Nephron progenitor cell (in vitro differentiated cells): Measurements from ENCODE around the gene MMP19.

ENCODE experiments used
- DNase-seq: peaks from one replicate; pipeline ENCODE4 v3.0.0; 2021
- H3K27ac Mint-ChIP-seq: 2 replicates; pipeline ENCODE4 v1.8.0; 2021; ENCODE audit warnings: mild to moderate bottlenecking, moderate library complexity, mixed read lengths
- H3K27me3 Mint-ChIP-seq: 2 replicates; pipeline ENCODE4 v1.8.0; 2021; ENCODE audit warnings: mild to moderate bottlenecking, low read depth, mixed read lengths; ENCODE audit not compliant: poor library complexity
- H3K36me3 Mint-ChIP-seq: 2 replicates; pipeline ENCODE4 v1.8.0; 2021; ENCODE audit warnings: low read depth, mixed read lengths
- H3K4me1 Mint-ChIP-seq: 2 replicates; pipeline ENCODE4 v1.8.0; 2021; ENCODE audit warnings: mixed read lengths
- H3K4me3 Mint-ChIP-seq: 2 replicates; pipeline ENCODE4 v1.8.0; 2021; ENCODE audit warnings: mild to moderate bottlenecking, moderate library complexity, mixed read lengths
- H3K9me3 Mint-ChIP-seq: 2 replicates; pipeline ENCODE4 v1.8.0; 2021; ENCODE audit warnings: mild to moderate bottlenecking, moderate library complexity, mixed read lengths
- CTCF ChIP-seq: fragments of 200-600 bp; sonication (generic); IDR thresholded peaks from 2 replicates; pipeline ENCODE4 v1.5.0; 2021; ENCODE audit warnings: antibody characterized with exemption

MMP19 gene

GRCh38 chr12:55830601-55831446 lies 11.9 kb downstream of the MMP19 start:
- no peak for TF ChIP-seq CTCF
- Mint-ChIP-seq H3K36me3 (peaks cover 15% of the 10 kb centered on the region), H3K27ac (peak overlapping the region; percentile 99), H3K9me3 (no peaks in the 10 kb centered on the region), H3K27me3 (peaks cover 3% of the 10 kb centered on the region), H3K4me1 (peaks cover 57% of the 10 kb centered on the region), H3K4me3 (peak overlapping the region; percentile 97)
- DNase-seq = peak; percentile 69

- no peaks in the 10 kb centered on the region for H3K9me3 Mint-ChIP-seq
- peaks cover 60% of the 10 kb centered on the region for H3K4me1 Mint-ChIP-seq
- TF ChIP-seq CTCF = no peak
- H3K27ac Mint-ChIP-seq = peak overlapping the region; percentile 99
- DNase-seq = peak; percentile 58
- H3K36me3 Mint-ChIP-seq = peaks cover 17% of the 10 kb centered on the region
- H3K4me3 Mint-ChIP-seq = peak overlapping the region; percentile 97
- peaks cover 3% of the 10 kb centered on the region for H3K27me3 Mint-ChIP-seq
These were observed 12.7 kb downstream of the MMP19 start for GRCh38 chr12:55829967-55830600.

GRCh38 chr12:55828357-55828756 lies 14.4 kb downstream of the MMP19 start:
- Mint-ChIP-seq H3K4me3 (peak overlapping the region; percentile 97), H3K27ac (peak overlapping the region; percentile 97), H3K4me1 (peaks cover 62% of the 10 kb centered on the region), H3K36me3 (peaks cover 18% of the 10 kb centered on the region), H3K27me3 (peaks cover under 1% of the 10 kb centered on the region), H3K9me3 (no peaks in the 10 kb centered on the region)
- no peak for DNase-seq
- no peak for TF ChIP-seq CTCF

GRCh38 chr12:55827806-55828205 lies 14.9 kb downstream of the MMP19 start:
- no peak for DNase-seq
- no peak for TF ChIP-seq CTCF
- peaks cover 24% of the 10 kb centered on the region for H3K36me3 Mint-ChIP-seq
- peaks cover 56% of the 10 kb centered on the region for H3K4me1 Mint-ChIP-seq
- H3K27ac Mint-ChIP-seq = peak overlapping the region; percentile 97
- peak overlapping the region; percentile 97 for H3K4me3 Mint-ChIP-seq
- no peaks in the 10 kb centered on the region for H3K9me3 Mint-ChIP-seq
- H3K27me3 Mint-ChIP-seq = no peaks in the 10 kb centered on the region

GRCh38 chr12:55824726-55825125 lies 18.0 kb downstream of the MMP19 start:
- peak overlapping the region; percentile 5 for H3K27ac Mint-ChIP-seq

More at GRCh38 chr12:55824726-55825125, 18.0 kb downstream of the MMP19 start:
- no peak for TF ChIP-seq CTCF
- Mint-ChIP-seq H3K27me3 (no peaks in the 10 kb centered on the region), H3K36me3 (peaks cover 42% of the 10 kb centered on the region), H3K9me3 (no peaks in the 10 kb centered on the region), H3K4me1 (peaks cover 38% of the 10 kb centered on the region), H3K4me3 (peak overlapping the region; percentile 0)
- DNase-seq = no peak
